HG03457 (cell line): Measurements from ENCODE around the gene FRMPD4.

ENCODE experiments used
- ATAC-seq: cut with Tn5 transposase; IDR thresholded peaks from one replicate; pipeline ENCODE4 v1.9.1; 2021; ENCODE audit warnings: moderate number of reproducible peaks; ENCODE audit not compliant: unreplicated experiment

Gene FRMPD4

GRCh38 chrX:12210196-12210815, 72.0 kb downstream of the FRMPD4 start:
- ATAC-seq, result no peak

GRCh38 chrX:12210971-12211370, 72.7 kb downstream of the FRMPD4 start:
- ATAC-seq, result no peak

DNA sequence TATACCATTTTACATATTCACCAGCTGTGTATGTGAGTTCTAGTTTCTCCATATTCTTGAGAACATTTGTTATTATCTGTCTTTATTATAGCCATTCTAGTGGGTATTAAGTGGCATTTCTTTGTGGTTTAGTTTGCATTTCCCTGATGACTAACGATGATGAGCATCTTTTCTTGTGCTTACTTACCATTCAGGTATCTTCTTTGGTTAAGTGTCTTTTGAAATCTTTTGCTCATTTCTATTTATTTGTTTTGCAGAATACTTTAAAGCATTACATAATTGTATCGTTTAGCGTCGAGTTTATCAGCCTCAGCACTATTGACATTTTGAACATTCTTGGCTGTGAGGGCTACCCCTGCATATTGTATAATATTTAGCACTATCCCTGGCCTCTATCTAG, 85.4 kb downstream of the FRMPD4 start:
- ATAC-seq, result no peak

DNA sequence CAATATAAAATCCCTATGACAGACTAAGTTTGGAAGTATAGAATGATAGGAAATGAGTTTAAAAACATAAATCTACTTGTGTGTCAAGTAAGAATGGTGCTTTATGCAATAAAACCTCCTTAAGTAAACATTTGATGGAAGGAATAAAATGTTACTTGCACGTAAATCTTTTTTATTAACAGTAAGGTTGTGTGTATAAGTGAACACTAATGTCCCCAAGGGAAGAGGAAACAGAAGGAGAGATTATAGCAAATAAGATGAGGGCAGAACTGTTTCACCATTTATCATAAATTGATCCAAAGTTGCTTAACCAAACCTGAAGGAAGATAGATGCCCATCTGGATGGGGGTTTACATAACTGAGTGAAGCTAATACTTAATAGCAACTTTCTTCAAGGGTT, 86.8 kb downstream of the FRMPD4 start:
- ATAC-seq, result no peak

DNA sequence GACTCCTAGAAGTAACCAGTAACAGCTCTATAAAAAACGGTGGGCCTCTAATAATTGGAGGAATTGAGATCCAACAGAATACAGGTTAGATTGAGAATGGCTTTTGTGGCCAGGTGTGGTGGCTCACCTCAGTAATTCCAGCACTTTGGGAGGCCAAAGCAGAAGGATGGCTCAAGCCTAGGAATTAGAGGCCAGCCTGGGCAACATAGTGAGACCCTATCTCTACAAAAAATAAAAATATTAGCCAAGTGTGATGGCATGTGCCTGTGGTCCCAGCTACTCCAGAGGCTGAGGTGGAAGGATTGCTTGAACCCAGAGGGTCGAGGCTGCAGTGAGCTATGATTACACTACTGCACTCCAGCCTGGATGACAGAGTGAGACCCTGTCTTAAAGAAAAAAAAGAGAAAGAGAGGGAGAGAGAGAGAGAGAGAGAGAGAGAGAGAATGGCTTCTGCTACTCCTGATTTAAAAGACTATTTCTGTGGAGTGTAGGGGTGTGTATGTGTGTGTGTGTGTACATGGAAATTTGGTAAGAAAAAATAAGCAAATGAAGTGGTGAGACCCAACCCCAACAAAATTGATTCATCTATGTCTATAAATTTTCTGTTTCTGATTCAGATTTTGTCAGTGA, 89.3 kb downstream of the FRMPD4 start:
- ATAC-seq, result no peak

DNA sequence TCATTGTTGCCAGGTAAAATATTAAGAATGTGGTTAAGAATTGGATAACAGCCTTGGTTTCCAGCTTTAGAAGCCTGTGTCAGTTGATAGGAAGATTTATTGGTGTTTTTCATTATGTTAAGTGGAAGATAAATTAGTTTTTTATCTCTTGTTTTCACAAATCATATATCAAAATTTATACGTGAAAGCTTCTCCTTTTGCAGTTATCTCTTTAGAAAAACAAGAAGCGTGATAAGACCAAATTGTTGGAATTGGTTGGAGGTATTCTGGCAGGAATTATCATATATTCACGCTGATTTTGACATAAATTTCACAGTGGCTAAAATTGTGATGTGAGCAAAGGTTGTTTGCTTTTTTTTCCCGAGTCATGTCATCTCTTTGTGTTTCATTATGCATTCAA, 90.6 kb downstream of the FRMPD4 start:
- ATAC-seq, result no peak

DNA sequence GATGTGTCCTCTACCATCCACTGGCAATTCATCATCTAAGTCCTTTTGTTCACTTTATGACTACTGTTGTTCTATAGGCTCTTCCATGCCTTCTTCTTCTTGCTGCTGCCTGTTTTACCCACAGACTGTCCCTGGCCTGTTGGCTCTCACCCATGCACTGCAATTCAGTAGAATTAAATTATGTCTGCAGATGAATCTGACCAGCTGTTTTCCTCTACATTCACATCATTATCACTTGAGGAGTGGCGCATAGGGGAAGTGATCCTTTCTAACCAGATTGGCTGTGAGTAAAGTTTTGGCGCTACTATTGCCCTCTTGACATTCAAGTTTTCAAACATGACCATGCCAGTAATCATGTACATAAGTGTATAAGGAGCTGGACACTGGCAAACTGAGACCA, 91.7 kb downstream of the FRMPD4 start:
- no peak for ATAC-seq

DNA sequence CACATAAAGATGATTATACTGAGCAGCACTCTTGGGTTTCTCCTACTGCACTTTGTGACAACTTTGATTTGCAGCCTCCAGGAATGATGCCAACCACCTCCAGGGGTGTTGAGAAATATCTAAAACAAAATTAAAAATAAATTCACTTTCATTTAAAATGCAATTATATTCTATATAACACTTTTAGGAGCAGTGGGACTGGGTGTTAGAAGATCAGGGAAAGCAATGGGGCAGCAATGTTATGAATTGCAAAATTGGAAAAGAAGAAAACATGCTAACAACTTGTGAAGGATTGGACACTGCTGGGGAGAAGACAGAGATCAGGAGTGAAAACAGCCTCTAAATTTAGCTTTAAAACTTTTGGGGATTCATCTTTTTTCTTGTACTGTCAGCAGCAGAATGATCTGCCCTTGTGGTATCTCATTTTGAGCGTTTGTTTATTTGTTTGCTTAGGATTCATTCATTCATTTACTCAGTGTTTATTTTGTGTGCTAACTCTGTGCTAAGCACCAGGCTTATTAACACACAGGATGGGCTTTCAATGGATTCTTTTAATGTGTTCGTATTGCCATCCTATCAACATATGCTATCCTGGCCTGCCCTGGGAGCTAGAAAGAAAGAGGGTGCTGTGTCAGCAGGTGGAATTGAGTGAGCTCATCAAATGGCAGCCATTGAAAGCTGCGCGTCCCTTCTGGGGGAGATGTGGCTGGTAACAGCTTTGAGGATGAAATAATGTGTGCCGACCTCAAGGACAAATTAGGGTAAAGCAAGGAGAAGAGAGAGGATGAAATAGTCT, 96.5 kb downstream of the FRMPD4 start:
- ATAC-seq, result no peak

DNA sequence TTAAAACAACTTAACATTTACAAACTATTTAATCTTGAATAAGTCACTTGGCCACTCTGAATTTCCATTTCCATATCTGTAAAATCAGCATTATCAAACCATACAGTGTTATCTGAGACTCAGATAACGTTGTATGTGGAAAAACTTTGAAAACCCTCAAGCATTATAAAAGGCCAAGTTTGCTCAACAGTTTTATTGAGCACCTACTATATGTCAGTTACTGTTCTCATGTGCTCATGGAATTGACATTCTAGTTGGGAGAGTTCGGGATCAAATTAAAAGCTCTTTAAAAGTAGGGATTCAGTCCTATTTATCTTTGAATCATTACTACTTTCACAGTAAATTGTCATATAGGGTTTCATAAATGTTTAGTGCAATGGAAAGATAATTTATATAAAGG, 97.9 kb downstream of the FRMPD4 start:
- no peak for ATAC-seq

DNA sequence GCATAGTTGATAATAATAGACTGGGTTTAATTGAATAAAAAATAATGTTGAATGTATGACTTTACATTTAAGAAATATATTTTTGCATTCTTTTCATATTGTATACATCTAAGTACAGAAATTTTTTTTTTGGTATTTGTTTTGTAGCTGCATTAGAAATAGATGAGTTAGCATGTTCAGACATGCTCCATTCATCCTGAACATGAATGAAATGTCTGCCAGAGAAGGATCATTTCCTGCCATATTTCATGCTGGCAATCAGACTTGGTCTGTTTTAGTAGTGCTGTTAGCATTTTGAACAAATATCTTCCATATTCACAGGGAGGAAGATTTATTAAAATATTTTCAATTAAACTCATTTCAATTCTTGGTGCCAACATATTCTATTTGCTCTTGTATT, 98.9 kb downstream of the FRMPD4 start:
- no peak for ATAC-seq

GRCh38 chrX:12237771-12238170, 99.5 kb downstream of the FRMPD4 start:
- no peak for ATAC-seq

DNA sequence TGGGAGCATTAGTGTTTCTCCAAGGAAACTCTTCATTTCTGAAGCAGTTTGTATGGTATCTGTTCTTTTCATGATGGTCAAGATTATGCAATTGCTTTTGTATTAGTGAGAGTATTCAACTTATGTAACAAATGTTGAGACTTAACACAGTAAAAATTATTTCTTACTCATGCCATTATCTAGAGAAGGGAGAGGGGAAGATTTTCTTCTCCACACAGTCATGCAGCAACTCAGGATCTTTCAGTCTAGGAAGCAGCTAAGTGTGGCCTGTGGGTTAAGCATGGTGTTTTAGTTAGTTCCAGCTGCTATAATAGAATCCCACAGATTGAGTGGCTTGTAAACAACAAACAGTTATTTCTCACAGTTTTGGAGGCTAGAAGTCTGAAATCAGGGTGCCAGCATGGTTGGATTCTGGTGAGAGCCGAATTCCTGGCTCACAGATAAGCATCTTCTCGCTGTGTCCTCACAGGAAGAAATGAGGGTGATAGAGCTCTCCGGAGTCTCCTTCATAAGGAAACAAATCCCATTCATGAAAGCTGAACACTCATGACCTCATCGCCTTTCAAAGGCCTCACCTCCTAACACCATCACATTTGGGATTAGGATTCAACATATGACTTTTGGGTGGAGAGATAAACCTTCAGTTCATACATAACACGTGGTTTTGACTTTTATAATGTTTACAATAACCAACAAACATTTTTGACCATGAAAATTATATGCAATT, 101.2 kb downstream of the FRMPD4 start:
- ATAC-seq, result no peak

DNA sequence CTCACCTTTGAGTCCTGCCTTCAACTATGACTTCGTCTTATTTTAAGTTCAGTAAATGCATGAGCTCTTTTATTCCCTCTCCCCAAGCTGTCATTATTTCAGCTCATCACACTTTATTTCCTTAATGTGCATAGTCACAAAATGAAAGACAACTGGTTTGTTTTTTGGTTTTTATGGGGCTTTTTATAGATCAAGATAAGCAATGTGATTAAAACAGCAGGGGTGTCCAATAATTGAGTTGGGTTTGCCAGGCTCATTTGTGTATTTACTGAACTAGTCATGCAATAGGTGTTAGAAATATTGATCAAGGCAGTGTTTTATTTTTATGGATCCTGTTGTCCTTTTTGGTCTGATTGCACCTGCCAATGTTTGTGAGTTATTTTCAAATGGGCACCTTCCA, 102.2 kb downstream of the FRMPD4 start:
- no peak for ATAC-seq

- ATAC-seq, result no peak
These were observed 102.8 kb downstream of the FRMPD4 start for GRCh38 chrX:12241026-12241425.

DNA sequence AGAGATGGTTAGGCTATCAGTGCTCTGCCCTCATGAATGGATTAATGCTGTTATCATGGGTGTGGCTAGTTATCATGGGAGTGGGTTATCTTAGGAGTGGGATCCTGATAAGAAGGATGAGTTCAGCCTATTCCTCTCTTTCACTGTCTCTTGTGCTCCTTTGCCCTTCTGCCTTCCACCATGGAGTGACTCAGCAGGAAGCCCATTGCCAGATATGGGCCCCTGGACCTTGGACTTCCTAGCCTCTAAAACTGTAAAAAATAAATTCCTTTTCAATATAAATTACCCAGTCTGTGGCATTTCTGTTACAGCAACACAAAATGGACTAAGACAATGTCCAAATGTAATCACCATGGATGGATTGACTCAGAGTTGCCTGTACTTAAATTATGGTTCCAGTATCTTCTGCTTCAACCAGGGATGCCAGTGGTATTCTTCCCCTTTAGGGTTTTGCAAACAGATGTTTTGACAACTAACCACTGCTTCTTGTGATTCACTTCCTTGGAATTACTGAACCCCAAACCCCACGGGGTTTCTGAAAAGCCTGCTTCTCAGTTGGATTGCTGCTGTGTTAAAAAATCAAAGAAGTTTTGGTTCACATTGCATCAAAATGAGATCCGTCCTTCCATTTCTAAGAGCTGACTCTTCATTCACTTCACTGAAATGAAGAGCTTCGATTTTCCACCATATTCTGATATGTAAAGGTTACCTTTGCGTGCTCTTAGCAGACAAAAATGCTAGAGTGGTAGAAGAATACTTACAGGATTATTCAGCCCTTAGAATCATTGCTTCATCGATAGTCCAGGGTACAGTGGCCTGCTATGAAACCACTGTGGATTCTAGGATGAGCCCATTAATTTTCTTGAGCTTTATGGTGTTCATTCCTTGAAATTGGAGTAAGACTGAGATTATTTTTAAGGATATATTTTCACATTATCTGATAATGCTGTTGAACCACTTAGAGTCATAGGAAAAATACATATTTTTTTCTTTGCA, 107.7 kb downstream of the FRMPD4 start:
- ATAC-seq, result no peak

GRCh38 chrX:12249997-12250396, 111.7 kb downstream of the FRMPD4 start:
- no peak for ATAC-seq

GRCh38 chrX:12263211-12263610, 124.9 kb downstream of the FRMPD4 start:
- no peak for ATAC-seq

- no peak for ATAC-seq
These were observed 131.2 kb downstream of the FRMPD4 start for GRCh38 chrX:12269484-12269883.

GRCh38 chrX:12278151-12278550, 139.9 kb downstream of the FRMPD4 start:
- no peak for ATAC-seq

DNA sequence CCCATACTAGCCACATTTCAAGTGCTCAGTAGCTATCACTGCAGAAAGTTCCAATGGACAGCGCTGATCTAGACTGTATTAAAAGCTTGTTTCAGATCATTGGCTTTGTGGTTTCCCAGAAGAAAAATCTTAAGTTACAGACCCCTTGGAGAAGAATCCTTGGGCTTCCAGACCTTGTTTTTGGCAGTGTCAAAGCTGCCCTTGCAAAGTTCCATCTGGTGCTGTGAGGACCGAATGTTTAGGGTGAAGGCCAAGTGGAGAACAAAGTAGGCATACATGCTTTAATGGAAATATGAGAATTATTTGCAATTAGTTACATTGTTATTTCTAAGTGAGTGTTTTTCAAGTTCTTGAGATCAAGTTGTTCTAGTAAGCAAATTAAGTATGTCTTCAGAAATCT, 144.7 kb downstream of the FRMPD4 start:
- no peak for ATAC-seq
